ENCODE data around the gene NTM.

DNA sequence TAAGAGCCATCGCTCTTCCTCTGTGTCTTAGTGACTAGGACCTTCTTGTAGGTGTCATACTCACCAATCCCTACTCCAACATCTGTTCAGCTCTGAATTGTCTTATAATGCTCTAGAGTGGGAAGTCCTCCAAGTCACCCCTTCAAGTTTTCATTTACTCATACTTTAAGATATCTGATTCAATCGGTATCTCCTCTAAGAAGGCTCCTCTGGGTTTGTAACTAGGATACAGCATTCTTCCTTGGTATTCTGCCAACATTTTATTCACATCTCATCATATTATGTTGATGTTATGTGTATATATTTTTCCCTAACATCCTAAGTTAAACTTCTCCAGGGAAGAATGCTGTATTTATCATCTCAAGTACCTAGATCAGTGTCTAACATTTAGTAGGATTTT, 662.1 kb downstream of the NTM start:
- TF ChIP-seq POLR2A (IDR thresholded peaks at IDR 0.05) = no peak
- TF ChIP-seq CTCF (IDR thresholded peaks at IDR 0.05) = no peak

Measured in adrenal gland (tissue), 5 donors.